Stimulated activated CD8-positive, alpha-beta memory T cell treated with anti-CD3 and anti-CD28 coated beads, Interleukin-2, amount 100 ng/mL, for 1 hour (primary cell): Measurements from ENCODE around the gene ACP4.
"Not testable (repeated sequence)": the region's sequence is repeated elsewhere in the genome, so short reads cannot be mapped to it uniquely, and the experiment has no call there.

ENCODE experiments used
- DNase-seq, 2 donors: peaks; one replicate each; pipeline ENCODE4 v3.0.0-alpha.2; 2020; ENCODE audit warnings: low read depth in 2 of 2

The ACP4 gene

GRCh38 chr19:50777261-50777660, 13.0 kb upstream of the ACP4 start:
- no peak for DNase-seq

DNA sequence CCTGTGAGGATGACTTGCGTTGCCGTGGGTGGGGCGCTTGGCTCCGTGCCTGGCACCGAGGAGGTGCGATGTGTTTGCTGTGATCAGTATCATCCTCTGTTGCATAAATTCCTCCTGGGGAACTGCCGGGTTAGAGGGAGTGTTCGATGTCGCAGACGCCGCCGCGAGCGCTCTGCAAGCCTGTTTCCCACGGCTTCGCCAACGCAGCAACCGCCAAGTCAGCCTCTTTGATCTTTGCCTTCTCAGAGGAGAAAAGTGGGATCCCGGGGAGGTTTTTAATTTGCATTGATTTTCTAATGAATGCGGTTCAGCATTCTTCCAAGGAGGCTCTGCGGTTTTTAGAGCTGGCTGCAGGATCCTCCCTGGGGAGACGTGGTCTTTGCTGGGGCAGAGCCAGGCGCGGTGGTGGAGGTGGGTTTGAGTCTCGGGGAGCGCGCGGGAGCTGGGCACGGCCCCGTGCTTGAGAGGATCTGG, 12.3 kb upstream of the ACP4 start:
- no peak for DNase-seq

DNA sequence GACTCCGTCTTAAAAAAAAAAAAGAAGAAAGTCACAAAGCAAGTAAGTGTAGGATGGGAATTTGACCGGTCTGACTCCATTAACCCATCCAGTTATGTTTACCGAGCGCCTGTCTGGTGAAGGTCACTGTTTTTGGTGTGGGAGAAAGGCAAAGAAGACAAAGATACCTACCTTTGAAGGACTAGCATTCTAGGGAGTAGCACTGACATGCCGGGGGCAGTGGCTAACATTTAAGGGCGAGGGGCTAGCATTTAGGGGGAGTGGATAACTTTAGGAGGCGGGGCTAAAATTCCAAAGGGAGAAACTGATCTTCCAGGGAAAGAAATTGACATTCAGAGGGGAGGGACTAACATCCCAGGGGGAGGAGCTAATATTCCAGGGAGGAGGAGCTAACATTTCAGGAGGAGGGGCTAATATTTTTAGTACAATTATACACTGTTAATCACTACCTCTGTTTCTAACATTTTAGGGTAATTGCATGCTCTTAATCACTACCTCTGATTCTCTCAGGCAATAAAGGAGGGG, 11.2 kb upstream of the ACP4 start:
- no peak for DNase-seq

DNA sequence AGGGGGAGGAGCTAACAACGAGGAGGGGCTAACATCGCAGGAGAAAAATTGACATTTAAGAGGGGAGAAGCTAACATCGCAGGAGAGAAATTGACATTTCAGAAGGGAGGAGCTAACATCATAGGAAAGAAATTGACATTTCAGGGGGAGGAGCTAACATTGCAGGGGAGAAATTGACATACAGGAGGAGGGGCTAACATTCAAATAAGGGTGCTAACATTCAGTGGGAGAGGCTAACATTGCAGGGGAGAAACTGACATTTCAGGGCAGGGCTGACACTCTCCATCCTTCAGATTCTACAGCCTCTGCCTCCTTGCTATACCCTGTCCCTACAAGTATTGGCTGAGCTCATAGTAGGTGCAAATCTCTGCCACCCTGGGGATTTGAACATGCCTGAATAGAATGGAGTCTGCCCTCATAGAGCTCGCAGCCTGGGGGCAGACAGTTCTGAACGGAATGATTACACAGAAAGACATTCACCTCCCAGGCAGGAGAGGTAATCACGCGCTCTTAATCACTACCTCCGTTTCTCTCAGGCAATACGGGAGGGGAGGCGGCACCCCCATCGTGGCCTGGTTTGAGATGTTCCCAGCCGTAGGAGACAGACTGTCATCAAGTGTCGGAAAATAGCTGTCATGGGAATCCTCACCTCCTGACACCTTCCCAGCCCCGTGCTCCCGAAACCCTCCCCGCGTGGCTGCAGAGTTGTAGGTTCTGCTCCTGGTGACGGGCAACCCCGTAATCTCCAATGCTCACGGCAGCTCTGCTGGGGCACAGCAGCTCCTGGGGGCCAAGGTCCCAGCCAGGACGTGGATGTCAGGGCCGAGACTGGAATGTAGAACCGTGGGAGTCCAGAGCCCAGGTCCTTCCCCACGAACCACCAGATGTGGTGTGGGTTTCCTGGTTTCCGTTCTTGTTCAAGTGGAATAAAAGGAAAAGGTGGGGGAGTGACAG, 10.4 kb upstream of the ACP4 start:
- no peak for DNase-seq

- no peak for DNase-seq
Measured at GRCh38 chr19:50780753-50781435, 9.3 kb upstream of the ACP4 start.

- DNase-seq, result not testable (repeated sequence)
Measured at GRCh38 chr19:50783848-50784152, 6.4 kb upstream of the ACP4 start.

DNA sequence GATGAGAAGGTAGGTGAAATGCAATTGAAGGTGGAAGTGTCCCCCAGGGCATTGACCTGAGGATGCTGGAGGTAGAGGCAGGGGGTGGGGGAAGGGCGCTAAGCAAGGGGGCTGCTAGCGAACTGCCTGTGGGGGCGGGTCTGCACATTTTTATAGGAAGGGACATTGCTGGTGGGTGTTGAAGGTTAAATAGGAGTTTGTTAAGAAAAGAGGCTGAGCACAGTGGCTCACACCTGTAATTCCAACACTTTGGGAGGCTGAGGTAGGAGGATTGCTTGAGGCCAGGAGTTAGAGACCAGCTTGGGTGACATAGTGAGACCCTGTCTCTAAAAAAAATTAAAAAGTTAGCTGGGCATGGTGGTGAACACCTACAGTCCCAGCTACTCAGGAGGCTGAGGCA, 5.5 kb upstream of the ACP4 start:
- no peak for DNase-seq

- DNase-seq, result no peak
Measured at GRCh38 chr19:50785329-50785728, 4.9 kb upstream of the ACP4 start.

DNA sequence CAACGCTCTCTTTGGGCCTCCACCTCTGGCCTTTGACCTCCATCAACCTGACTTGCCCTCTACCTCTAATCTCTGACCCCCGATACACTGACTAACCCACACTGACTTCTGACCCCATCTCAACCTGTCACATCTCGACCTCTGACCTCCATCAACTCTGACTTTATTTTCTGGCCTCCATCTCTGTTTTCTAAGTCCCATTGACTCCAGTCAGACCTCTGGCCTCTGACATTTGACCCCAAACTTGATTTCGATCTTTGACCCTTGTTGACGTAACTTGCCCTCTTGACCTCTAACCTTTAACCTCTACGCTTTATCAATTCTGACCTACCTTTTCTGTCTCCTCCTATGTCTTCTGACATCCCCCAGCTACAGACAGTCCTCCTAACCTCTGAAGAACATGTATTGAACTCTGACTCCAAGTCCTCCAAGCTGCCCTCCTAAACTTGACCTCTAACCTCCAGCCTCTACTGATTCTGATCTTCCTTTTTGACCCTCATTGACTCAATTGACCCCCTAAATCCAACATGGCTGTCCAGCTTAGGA, 780 bp downstream of the ACP4 start:
- DNase-seq, result no peak

DNA sequence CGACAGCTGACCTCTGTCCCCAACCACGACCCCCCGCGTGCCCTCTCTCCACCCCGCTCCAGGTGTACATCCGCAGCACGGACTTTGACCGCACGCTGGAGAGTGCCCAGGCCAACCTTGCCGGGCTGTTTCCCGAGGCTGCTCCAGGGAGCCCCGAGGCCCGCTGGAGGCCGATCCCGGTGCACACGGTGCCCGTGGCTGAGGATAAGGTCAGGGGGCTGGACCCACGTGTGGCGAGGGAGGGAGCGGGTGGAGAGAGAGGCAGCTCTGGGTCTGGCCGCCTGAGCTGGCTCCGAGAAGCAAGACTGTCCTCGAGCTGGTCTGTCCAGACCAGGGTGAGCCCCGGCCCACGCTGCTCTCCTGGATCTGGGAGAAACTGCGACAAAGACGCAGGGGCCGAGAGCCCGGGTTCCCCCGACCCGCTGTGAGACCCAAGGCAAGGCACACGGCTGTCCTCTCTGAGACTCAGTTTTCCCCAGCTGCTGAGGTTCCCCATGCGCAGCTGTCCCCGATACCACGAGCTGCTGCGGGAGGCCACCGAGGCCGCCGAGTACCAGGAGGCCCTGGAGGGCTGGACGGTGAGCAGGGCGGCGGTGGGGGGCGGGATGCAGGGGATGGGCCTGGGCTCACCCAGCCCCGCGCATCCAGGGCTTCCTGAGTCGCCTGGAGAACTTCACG, 1.5 kb downstream of the ACP4 start:
- no peak for DNase-seq

DNA sequence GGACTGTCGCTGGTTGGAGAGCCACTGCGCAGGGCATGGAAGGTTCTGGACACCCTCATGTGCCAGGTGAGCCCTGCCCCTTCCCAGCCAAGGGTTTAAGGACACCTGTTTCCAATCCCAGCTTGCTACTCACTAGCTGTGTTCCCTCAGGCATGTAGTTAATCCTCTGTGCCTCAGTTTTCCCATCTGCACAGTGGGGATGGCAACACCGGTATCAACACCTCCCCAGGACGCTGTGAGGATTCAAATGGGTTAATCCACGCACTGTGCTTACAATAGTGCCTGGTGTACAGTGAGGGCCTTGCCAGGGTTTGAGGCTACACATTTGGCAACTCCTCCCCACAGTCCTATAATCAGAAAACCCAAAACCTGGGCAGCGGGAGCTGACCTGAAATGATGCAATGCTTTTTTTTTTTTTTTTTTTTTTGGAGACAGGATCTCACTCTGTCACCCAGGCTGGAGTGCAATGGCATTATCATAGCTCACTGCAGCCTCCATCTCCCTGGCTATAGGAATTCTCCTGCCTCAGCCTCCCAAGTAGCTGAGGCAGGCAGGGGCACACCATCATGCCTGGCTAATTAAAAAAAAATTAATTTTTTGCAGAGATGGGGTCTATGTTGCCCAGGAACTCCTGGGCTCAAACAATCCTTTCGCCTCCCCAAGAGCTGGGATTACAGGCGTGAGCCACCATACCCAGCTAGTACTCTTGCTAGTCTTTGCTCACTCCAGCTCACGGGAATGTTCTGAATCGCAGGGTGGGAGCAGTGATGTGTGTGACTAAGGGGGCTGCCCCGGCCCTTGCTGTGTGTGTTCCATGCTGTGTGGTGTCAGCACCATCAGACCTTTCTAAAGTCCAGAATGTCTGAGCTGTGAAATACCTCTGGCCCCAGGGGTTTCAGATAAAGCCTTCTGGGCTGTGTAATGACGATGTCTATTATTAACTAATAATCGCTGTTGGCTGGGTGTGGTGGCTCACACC, 2.3 kb downstream of the ACP4 start:
- no peak for DNase-seq

- no peak for DNase-seq
Measured at GRCh38 chr19:50793558-50794065, 3.4 kb downstream of the ACP4 start.

- DNase-seq, result no peak
Measured at GRCh38 chr19:50794074-50794875, 4.1 kb downstream of the ACP4 start.

DNA sequence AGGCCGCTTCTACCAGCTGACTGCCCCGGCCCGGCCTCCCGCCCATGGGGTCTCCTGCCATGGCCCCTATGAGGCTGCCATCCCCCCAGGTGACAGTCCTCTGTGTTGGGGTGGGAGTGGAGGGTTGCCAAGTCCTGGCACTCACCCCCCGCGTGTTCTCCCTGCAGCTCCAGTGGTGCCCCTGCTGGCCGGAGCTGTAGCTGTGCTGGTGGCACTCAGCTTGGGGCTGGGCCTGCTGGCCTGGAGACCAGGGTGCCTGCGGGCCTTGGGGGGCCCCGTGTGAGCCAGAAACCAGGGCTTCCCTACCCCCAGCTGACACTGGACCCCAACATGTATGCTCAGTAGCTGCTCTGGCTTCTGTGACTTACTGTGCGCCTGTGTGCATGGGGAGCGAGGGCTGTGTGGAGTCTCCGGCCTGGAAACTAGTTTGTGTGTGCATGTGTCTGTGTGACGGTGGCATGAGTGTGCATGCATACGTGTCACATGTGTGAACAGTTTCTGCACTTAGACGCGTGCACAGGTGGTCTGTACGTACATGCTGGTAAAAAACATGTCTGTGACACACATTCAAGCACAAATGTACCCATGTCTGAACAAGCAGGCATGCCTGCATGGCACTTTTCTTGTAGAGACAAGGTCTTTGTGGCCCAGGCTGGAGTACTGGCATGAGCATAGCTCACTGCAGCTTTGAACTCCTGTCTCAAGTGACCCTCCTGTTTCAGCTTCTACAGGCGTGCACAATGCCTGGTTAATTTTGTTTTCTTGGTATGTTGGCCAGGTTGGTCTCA, 4.9 kb downstream of the ACP4 start:
- DNase-seq, result no peak

DNA sequence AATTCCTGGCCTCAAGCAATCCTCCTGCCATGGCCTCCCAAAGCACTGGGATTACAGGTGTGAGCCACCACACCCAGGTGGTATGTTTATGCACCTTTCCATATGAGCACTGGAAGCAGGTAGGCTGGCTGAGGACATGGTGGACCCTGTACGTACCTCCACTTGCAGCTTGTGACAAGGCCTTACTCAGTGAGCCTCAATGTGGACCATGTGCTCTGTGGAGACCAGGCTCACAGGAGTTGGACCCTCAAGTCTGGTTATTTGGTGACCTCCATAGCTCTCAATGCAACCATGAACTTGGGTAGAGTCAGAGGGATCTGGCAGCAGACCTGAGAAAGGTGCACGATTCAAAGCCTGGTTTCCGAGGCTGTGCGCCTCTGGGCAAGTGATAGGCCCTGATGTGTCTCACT, 5.5 kb downstream of the ACP4 start:
- no peak for DNase-seq

DNA sequence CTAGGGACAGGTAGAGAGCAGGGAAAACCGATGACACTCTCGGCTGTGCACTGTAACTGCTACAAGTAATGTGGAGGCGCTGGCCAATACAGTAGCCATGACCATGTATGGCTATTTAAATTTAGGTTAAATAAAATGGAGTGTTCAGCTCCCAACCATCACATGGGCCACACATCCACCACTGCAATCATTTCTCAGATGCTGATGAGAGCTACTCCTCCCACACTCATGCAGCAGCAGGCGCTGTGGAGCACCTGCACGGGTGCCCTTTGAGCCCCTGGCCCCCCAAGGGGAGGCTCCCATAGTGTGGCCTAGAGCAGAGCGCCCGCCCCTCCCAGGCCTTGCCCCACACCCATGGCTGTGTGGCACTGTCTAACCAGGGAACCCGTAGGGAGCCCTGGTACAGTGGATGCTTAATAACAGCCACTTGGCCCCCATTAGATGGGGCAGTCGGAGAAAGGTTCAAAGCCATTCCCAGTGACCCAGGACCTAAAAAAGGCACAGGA, 6.0 kb downstream of the ACP4 start:
- DNase-seq, result no peak

DNA sequence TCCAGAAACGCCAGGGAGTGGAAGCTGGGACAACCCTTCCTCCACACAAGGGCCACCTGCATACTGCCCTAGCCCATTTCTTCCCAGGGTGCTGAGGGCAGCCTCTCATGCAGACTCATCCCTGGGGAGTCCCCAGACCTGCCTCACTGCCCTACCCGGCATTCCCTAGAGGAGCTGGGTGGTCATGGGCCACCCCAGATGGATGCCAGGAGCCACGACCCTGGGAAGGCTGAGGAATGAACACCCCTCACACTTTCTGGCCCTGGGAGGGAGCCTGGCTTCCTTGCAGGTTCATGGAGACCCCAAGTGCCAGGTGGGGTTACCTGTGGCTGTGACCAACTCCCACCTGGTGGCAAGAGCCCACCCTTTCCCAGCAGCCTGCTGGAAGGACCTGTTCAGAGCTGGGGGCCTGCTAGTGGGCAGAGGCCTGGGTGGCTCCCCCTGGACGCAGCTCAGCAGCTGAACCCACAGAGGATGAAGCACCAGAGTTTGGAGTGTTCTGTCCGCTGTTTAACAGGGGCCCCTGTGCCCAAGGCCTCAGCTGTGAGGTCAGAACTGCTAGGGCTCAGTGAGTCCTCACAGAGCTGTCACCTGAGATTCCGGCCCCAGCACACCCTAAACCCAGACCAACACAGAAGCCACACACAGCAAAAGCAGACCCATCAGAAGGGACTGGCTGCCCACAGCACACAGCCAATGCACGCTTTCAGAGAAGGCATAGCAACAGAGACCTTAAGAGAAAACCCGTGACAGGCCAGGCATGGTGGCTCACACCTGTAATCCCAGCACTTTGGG, 6.6 kb downstream of the ACP4 start:
- no peak for DNase-seq

DNA sequence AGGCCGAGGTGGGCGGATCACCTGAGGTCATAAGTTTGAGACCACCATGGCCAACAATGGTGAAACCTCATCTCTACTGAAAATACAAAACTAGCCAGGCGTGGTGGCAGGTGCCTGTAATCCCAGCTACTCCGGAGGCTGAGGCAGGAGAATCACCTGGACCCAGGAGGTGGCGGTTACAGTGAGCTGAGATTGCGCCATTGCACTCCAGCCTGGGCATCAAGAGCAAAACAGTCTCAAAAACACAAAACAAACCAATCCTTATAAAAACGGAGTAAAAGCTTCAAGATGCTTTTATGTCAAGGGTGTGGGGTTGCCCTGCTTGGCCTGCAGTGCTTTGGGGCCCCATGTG, 7.2 kb downstream of the ACP4 start:
- DNase-seq, result no peak
